ENCODE measurements around the gene DRICH1.

DNA sequence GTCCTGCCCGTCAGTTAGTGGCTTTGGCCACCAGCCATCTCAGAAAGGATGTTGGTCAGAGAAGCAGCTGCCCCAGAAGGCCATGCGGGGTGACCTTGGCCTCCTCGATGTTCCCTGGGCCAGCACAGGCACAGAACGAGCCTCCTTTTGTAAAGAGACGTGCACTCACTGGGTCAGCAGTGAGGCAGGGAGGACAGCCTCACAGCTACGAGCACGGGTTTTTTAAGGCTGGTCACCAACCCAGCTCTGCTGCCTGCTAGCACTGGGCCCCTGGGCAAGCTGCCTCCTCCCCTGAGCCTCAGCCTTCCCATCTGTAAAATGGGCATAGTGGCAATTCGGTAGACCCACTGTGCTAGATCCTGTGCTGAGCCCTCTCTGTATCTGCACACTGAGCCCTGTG is 62.8 kb downstream of the DRICH1 start:
- TF ChIP-seq, protein P1, sequence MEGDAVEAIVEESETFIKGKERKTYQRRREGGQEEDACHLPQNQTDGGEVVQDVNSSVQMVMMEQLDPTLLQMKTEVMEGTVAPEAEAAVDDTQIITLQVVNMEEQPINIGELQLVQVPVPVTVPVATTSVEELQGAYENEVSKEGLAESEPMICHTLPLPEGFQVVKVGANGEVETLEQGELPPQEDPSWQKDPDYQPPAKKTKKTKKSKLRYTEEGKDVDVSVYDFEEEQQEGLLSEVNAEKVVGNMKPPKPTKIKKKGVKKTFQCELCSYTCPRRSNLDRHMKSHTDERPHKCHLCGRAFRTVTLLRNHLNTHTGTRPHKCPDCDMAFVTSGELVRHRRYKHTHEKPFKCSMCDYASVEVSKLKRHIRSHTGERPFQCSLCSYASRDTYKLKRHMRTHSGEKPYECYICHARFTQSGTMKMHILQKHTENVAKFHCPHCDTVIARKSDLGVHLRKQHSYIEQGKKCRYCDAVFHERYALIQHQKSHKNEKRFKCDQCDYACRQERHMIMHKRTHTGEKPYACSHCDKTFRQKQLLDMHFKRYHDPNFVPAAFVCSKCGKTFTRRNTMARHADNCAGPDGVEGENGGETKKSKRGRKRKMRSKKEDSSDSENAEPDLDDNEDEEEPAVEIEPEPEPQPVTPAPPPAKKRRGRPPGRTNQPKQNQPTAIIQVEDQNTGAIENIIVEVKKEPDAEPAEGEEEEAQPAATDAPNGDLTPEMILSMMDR (IDR thresholded peaks at IDR 0.05), result no peak
- TF ChIP-seq POLR2A (IDR thresholded peaks at IDR 0.05) (no peak), EP300 (IDR thresholded peaks at IDR 0.05) (no peak)
